ENCODE data around the gene GATAD2A. TPM values are rescaled to one million over a fixed set of nuclear protein-coding genes. Genes with fewer than 3 reads are reported as not detected.

GATAD2A gene
- total RNA-seq, 1 experiment from 2014 or later: 189 TPM

DNA sequence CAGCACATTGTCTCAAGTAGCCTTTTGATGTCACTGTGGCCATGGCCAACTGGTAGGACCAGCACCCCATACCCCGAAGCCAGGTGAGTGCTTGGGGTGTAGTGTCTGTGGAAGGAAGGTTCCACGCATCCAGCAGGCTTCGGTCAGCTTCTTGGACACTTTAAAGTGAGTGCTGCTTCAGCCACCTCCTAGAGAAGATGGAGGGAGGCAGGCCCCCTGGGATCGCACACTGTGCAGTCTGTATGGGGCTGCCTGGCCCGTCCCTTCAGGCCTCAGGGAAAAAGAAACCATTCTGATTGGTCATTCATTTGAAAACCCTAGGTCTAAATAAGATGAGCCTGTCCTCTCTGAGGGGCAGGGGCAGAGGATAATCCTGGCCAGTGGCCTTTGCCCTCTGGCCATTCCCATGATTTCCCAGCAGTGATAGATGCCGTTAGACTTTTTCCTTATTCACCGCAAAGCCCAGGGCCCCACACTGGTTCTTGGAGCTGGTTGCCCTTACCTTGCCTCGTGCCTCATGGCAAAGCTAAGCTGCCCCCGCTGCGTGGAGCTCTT, 30.7 kb downstream of the GATAD2A start:
- Histone ChIP-seq H3K9ac (ENCODE audit: extremely low read depth, insufficient read length, low read length) (no peak overlapping the region), H3K23ac (ENCODE audit: insufficient read length, low read depth, low read length) (no peak overlapping the region), H3K9me3 (ENCODE audit: control insufficient read depth, low read depth, low read length) (no peaks in the 10 kb centered on the region), H3K27me3 (ENCODE audit: insufficient read depth, low read length) (no peaks in the 10 kb centered on the region), H2BK120ac (ENCODE audit: low read depth, low read length, poor library complexity, severe bottlenecking) (no peak overlapping the region), H4K20me1 (ENCODE audit: control insufficient read depth, insufficient read depth, insufficient read length) (no peaks in the 10 kb centered on the region), H3K14ac (ENCODE audit: insufficient read depth, low read length) (no peak overlapping the region; the same call in 1 of the 2 replicates), H3K23me2 (ENCODE audit: insufficient read length, low read depth, low read length, poor library complexity, severe bottlenecking) (no peaks in the 10 kb centered on the region), H3K4me2 (ENCODE audit: insufficient read depth, insufficient read length, low read length) (no peak overlapping the region), H2BK20ac (ENCODE audit: low read depth, low read length, poor library complexity, severe bottlenecking) (no peak overlapping the region), H2BK15ac (ENCODE audit: low read depth, low read length) (no peak overlapping the region), H4K8ac (replicated peaks; ENCODE audit: insufficient read length, low read depth, low read length) (no peak overlapping the region), H3K4ac (ENCODE audit: low read depth, low read length) (no peak overlapping the region), H4K5ac (ENCODE audit: insufficient read length, low read depth, low read length) (no peak overlapping the region), H3K56ac (ENCODE audit: insufficient read length, low read depth, low read length) (no peak overlapping the region), H3K18ac (ENCODE audit: insufficient read length, low read depth, low read length) (no peak overlapping the region), H2BK12ac (ENCODE audit: insufficient read length, low read depth, low read length) (no peak overlapping the region), H2AFZ (ENCODE audit: low read length) (no peak overlapping the region), H3K79me1 (ENCODE audit: insufficient read depth, low read depth, low read length, poor library complexity, severe bottlenecking) (peaks cover 9% of the 10 kb centered on the region), H3T11ph (ENCODE audit: low read length) (no peak overlapping the region), H4K91ac (ENCODE audit: insufficient read length, low read depth, low read length) (no peak overlapping the region), H3K4me1 (ENCODE audit: insufficient read depth, low read length) (no peaks in the 10 kb centered on the region), H3K79me2 (ENCODE audit: insufficient read depth, low read length) (peaks cover 49% of the 10 kb centered on the region; the same call in 1 of the 2 replicates), H2BK5ac (ENCODE audit: insufficient read length, low read length) (no peak overlapping the region), H2AK5ac (ENCODE audit: insufficient read length, low read length) (no peak overlapping the region), H3K27ac (ENCODE audit: insufficient read length, low read depth, low read length) (no peak overlapping the region)
- no peak for DNase-seq
- H3K27me3 Mint-ChIP-seq (ENCODE audit: low read depth): no peaks in the 10 kb centered on the region
- no CpG with 5 or more reads among the region's 10 CpGs for WGBS (ENCODE audit: extremely low coverage, insufficient read length, low lambda C conversion rate)
- H3K4me3 Mint-ChIP-seq: no peak overlapping the region
- TF ChIP-seq, protein P1, sequence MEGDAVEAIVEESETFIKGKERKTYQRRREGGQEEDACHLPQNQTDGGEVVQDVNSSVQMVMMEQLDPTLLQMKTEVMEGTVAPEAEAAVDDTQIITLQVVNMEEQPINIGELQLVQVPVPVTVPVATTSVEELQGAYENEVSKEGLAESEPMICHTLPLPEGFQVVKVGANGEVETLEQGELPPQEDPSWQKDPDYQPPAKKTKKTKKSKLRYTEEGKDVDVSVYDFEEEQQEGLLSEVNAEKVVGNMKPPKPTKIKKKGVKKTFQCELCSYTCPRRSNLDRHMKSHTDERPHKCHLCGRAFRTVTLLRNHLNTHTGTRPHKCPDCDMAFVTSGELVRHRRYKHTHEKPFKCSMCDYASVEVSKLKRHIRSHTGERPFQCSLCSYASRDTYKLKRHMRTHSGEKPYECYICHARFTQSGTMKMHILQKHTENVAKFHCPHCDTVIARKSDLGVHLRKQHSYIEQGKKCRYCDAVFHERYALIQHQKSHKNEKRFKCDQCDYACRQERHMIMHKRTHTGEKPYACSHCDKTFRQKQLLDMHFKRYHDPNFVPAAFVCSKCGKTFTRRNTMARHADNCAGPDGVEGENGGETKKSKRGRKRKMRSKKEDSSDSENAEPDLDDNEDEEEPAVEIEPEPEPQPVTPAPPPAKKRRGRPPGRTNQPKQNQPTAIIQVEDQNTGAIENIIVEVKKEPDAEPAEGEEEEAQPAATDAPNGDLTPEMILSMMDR (conservative IDR thresholded peaks at IDR 0.05): no peak
- peaks cover 18% of the 10 kb centered on the region in 2 experiments for H3K4me1 Mint-ChIP-seq
- H3K27ac Mint-ChIP-seq: peak overlapping the region in 2 of 3 experiments; percentile 34 to 73; a peak in 4 of 7 replicates
- peaks cover 0 to 5% (median 2%) of the 10 kb centered on the region in 3 experiments; a peak in 5 of 7 replicates for H3K36me3 Mint-ChIP-seq (ENCODE audit: insufficient read depth in 1 of 3, low read depth in 3 of 3)
- H3K9me3 Mint-ChIP-seq: no peaks in the 10 kb centered on the region
